C4-2B (cell line): ENCODE data around the gene PANK1.

Experiments used
- H3K27ac ChIP-seq: fragments of 450-650 bp; 2 replicates; pipeline ENCODE4 v1.5.1; 2017
- CTCF ChIP-seq: fragments of 450-650 bp; conservative IDR thresholded peaks from 2 replicates; pipeline ENCODE4 v1.5.1; 2017; ENCODE audit warnings: mild to moderate bottlenecking
- ZFX ChIP-seq: fragments of 450-650 bp; IDR thresholded peaks from 2 replicates; pipeline ENCODE4 v1.6.1; 2017

Gene PANK1

GRCh38 chr10:89644691-89644966 is 413 bp downstream of the PANK1 start:
- TF ChIP-seq CTCF (no peak), ZFX (peak; percentile 79)
- peak overlapping the region; percentile 94 for H3K27ac ChIP-seq

- TF ChIP-seq ZFX (no peak), CTCF (no peak)
- peak overlapping the region; percentile 94 for H3K27ac ChIP-seq
These were observed 991 bp downstream of the PANK1 start for GRCh38 chr10:89643812-89644690.

GRCh38 chr10:89643431-89643811 is 1.6 kb downstream of the PANK1 start:
- peak overlapping the region; percentile 94; the same call in 1 of the 2 replicates for H3K27ac ChIP-seq
- no peak for TF ChIP-seq CTCF
- TF ChIP-seq ZFX, result no peak

GRCh38 chr10:89642193-89642592 is 2.8 kb downstream of the PANK1 start:
- TF ChIP-seq ZFX (no peak), CTCF (no peak)
- H3K27ac ChIP-seq, result no peak overlapping the region

- TF ChIP-seq ZFX, result no peak
- TF ChIP-seq CTCF, result no peak
These were observed 4.8 kb downstream of the PANK1 start for GRCh38 chr10:89640241-89640640.

GRCh38 chr10:89639326-89639725 is 5.7 kb downstream of the PANK1 start:
- H3K27ac ChIP-seq, result no peak overlapping the region
- no peak for TF ChIP-seq CTCF
- no peak for TF ChIP-seq ZFX

More at GRCh38 chr10:89640241-89640640, 4.8 kb downstream of the PANK1 start:
- H3K27ac ChIP-seq, result no peak overlapping the region

GRCh38 chr10:89637113-89637512 is 7.9 kb downstream of the PANK1 start:
- no peak overlapping the region for H3K27ac ChIP-seq
- TF ChIP-seq CTCF (no peak), ZFX (no peak)
